Epithelial cell of umbilical artery (primary cell): ENCODE results near the gene PDCD6IP. TPM values are rescaled to one million over a fixed set of nuclear protein-coding genes. Genes with fewer than 3 reads are reported as not detected.

ENCODE experiments used
- total RNA-seq: library from RNA; depleted of rRNA; stranded (reverse); fragments of >200 nt; gene quantifications from 2 replicates; pipeline ENCODE4 v1.2.3, GENCODE V29; 2014

PDCD6IP gene
- 89.7 and 92.2 TPM in 2 replicates for total RNA-seq

GRCh38 chr3:33798418-33799201, at the start of gene PDCD6IP:
Gene PDCD6IP (plus strand): TSS chr3:33798630. CDS start chr3:33798729, 99 bp downstream.

Other genes starting within 250 kb of the PDCD6IP start
- gene CLASP2, start 80.4 kb upstream of the PDCD6IP start, total RNA-seq = 38.3 and 54.9 TPM in 2 replicates